HG03575 (cell line): ENCODE measurements around the gene AKAP17A.

Source experiments
- ATAC-seq: cut with Tn5 transposase; IDR thresholded peaks from one replicate; pipeline ENCODE4 v1.9.1; 2021; ENCODE audit not compliant: unreplicated experiment, insufficient number of reproducible peaks, low FRiP score; ENCODE audit errors: extremely low read depth

AKAP17A gene

GRCh38 chrX:1578511-1579173 is 12.8 kb upstream of the AKAP17A start:
- no peak for ATAC-seq

DNA sequence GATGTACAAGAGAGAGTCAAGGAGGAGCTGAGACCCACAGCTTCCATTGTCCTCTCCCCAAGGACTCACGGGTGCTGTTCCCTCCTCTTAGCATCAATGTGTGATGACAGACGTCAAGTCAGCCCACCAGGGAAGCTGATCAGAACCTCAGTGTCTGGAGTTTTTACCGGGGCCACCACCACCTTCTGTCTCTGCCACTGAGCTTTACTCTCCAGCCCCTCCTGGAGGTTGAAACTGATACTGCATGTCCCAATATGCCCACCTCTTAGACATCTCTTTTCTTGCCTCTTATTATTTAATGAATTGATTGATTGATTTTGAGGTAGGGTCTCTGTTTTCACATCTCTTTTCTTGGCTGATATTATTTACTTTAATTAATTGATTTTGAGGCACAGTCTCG is 10.3 kb upstream of the AKAP17A start:
- no peak for ATAC-seq

DNA sequence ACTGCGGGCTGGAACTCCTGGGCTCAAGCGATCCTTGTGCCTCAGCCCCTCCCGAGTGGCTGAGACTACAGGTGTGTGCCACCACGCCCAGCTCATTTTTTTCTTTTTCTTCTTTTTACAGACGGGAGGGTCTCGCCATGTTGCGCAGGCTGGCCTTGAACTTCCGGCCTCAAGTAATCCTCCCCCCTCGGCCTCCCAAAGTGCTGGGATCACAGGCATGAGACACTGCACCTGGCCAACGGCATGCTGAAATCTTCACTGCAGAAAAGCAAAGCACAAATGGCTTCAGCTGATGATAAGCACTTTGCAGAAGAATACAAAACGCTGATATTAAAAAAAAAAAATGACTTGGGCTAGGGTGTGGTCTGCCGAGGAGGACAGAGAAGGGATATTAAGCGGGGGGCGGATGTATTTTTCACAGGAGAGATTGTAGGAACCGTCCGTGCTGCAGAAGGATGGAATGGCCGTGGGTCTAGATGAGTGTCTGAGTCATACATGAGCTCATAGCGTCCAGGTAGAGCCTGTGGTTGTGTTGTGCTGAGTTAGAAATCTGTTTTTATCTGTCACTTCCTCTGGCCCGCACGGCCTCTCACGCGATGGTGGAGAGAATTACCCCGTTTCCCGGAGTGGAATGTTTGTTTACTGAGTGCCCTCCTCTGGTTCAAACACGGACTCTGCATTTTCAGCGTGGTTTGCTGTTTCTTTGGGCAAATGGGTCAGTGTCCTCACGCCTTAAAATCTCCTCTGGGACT is 8.5 kb upstream of the AKAP17A start:
- ATAC-seq = no peak

- no peak for ATAC-seq
These were observed 7.0 kb upstream of the AKAP17A start for GRCh38 chrX:1584237-1585011.

DNA sequence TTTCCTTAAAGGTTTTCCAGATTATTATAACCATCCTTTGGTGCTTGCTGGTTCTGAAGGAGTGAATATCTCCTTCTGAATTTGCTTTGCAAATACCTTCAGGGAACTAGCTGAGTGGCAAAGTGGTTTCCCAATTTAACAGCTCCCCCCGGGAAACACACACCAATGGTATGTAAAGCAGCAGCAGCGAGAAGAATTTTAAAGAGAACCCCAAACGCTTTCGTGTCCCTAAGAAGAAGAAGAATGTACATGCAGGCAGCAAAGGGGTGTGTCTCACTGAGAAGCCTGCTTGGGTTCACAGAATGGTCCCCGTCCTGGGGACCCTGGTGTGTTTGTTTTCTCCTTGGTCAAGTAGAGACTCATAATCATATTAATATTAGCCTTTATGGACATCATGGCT is 4.2 kb upstream of the AKAP17A start:
- ATAC-seq = no peak

DNA sequence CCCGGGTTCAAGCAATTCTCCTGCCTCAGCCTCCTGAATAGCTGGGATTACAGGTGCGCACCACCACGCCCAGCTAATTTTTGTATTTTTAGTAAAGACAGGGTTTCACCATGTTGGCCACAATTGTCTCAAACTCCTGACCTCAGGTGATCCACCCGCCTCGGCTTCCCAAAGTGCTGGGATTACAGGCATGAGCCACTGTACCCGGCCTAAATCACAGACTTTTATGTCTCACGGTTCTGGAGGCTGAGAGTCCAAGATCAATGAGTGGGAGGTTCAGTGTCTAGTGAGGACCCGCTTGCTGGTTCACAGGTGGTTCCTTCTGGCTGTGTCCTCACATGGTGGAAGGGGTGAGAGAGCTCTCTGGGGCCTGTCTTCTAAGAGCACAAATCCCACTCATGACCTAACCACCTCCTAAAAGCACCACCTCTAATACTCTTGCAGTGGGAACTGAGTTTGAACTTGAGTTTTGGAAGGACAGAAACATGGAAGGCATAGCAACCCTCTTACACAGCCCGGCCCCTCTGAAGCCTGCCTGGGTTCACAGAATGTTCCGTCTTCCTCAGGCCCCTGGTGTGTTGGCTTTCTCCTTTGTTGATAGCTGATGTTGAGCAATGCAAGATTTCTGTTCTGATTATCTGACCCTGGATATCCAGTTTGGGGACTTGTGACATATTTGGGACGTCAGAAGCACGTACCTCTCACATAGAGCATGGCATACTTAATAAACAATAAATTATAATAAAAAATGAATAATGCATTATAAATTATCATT is 1.9 kb upstream of the AKAP17A start:
- no peak for ATAC-seq

GRCh38 chrX:1591863-1592469 is 562 bp downstream of the AKAP17A start:
- ATAC-seq = no peak

DNA sequence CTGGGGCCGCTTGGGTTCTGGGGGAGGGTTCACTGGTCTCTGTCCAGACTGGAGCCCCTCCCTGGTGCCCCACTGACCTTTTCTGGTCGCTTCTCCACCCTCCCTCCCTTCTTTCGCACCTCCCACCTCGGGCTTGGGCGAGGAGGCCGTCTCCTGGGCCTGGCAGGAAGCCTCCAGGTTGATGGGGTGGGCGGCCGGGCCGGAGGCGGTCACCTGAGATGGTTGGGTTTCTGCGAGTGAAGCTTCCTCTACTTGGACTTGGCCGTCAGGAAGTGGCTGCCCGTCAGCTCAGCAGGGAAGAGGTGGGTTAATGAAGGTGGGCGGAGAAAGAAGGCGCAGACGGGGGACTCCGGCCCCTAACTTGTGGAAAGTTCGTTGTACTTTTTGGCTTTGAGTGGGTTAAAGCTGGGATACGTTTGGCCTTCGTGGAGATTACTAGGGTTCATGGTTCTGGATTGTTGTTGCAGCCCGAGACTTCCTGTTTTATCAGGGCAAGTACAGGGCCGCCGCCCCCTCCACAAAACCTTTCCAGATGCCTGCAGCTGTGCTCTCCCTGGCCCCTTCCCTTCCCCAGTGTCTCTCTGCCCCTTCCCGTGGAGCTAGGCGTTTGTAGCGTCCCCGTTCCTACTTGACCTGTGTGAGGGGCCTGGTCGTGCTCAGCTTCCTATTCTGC is 1.2 kb downstream of the AKAP17A start:
- no peak for ATAC-seq

- ATAC-seq = no peak
These were observed 2.2 kb downstream of the AKAP17A start for GRCh38 chrX:1593286-1594271.

DNA sequence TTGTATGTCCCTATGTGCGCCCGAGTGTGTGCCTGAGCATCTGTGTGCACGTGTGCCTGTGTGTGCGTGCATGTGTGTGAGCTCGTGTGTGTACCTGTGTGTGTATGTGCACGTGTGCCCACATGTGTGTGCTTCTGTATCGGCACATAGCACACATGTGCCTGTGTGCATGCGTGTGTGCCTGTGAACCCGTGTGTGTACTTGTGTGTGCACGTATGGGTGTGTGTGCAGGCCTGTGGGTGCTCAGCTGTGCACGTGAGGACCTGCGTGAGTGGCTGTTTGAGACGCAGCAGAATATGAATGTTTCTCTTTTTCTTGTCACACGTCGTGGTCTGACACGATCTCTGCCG is 4.3 kb downstream of the AKAP17A start:
- ATAC-seq = no peak

DNA sequence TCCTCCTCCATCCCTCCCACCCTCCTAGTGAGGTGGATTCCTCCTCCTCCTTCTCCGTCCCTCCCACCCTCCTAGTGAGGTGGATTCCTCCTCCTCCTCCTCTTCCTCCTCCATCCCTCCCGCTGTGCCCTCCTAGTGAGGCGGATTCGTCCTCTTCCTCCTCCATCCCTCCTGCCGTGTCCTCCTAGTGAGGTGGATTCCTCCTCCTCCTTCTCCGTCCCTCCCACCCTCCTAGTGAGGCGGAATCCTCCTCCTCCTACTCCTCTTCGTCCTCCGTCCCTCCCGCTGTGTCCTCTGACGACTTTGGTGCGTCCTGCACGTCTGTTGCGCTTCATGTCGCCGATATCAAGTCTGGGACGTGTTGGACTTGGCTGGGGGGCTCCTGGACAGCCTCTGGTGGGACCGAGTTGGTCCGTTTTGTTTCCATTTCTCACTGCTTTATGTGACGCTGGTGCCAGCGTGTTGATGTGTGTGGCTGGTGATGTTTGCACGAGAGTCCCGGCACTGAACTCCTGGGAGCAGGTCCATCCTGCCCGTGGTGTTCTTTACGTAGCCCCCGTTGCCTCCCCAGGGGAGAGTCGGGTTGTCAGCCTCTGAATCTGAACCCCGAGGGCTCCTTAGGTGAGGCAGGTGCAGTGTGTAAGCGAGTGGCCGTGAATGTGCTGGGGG is 5.4 kb downstream of the AKAP17A start:
- no peak for ATAC-seq

GRCh38 chrX:1597345-1598020 is 6.1 kb downstream of the AKAP17A start:
- ATAC-seq = no peak

- no peak for ATAC-seq
These were observed 6.8 kb downstream of the AKAP17A start for GRCh38 chrX:1598021-1598875.

- ATAC-seq = no peak
These were observed 7.7 kb downstream of the AKAP17A start for GRCh38 chrX:1598876-1599790.
